HG02798 (cell line): ENCODE results near the gene SHC3.

Experiments used
- ATAC-seq: cut with Tn5 transposase; IDR thresholded peaks from one replicate; pipeline ENCODE4 v1.9.1; 2021; ENCODE audit warnings: mild to moderate bottlenecking; ENCODE audit not compliant: unreplicated experiment, poor library complexity

The SHC3 gene

GRCh38 chr9:88973281-88974045, 205.2 kb downstream of the SHC3 start:
- no peak for ATAC-seq

DNA sequence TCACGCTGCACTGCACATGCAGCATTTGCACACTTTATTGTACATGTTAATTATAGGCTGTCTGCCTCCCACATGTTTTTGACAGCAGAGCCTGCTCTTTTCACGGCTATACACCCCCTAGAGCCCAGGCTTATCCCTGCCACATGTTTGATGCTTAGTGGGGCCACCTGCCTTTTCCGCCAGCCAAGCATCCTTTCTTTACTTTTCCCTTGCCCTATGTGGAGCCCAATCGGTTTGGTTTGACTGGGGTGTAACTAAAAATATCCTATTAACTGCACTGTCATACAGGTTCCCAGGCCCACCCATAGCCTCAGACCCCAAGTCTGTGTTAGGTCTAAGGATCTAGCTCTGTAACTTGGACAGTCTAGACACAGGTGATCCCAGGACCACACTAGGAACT, 206.2 kb downstream of the SHC3 start:
- ATAC-seq, result no peak

DNA sequence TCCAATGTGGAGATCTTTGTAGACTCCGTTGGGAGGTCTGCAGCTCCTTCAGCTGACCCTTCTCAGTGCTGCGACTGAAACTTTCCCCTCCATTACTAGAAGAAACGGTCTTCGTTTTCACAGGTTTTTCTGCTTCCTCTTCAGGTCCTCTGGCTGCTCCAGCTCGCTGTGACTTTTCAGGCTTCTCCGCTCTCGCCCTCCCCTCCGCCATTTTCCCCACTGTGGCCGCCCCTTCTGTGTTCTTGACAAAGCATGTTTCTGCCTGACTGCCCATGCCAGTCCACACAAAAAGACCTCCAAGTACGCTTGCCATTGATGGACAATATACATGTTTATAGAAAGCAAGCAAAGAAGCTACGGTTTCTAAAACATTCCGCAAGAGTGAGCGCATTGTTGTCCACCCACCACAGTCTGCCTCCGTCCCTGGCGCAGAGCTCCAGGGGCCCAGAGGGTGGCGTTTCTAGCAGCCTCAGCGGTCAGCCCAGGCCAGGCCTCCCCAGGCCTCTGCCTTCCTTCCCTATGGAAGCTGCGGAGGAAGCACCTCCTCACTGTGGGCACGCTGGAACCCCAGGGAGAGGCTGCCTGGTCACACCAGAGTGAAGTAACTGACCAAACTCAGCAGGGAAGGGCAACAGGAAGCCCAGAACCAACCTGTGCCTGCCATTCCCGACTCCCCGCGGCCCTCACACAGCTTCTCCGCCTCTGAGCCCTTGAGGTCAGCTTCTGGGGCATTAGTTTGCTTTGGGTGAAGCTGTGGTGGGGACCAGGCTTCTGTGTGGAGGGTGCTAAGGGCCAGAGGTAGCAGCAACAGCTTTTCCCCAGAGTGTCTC, 207.3 kb downstream of the SHC3 start:
- ATAC-seq, result no peak

- ATAC-seq, result no peak
These were observed 208.8 kb downstream of the SHC3 start for GRCh38 chr9:88969646-88970373.

DNA sequence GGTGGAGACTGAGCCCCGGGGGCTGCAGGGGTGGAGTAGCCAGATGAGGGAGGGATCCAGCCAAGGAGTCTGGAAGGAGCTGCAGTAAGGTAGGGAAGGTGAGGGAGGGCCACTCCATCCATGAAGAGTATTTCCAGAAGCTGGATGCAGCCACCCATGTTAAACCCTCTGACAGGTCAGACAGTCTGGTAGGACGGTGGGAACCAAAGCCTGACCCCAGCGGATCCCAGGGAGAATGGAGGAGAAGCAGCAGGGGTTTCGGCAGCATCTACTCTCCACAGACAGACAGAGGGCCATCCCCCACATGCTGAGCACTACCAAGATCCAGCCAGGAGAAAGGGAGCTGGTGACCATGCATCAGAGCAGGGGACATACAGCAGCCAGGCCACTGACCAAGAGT, 209.8 kb downstream of the SHC3 start:
- ATAC-seq, result no peak

DNA sequence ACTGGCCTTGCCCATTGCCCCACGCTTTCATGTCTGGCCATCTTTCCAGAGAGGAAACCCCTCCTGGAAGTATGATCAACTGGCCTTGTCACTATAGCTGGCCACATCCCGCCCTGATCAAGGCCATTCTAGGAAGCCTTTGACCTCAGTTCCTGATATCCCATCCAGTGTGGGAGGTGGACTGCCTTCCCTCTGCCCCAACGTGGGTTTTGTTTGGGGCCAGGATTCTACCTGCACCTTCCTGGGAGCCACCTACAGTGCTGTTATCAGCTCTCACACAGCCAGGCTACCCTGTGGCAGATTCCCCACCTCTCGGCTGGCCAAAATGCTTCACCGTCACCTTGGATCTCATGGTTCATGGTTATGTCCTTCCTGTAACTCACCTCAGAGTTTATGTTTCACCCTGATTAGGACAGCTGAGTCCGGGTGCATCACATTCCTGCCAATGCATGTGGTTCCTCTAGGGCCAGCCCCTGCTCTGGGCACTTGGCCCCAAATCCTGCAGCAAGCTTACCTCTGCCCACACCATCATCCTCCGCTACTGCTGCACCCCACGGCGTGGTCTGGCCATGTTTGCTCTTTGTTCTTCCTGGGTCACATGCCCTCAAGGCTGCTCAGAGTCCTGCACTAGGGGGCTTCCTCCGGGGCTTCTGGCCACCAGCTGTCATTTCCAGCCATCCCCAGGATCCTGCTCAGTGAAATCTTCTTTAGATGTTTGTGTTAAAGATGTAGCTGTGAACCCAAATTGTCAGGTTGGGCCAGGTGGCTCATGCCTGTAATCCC, 211.5 kb downstream of the SHC3 start:
- ATAC-seq, result no peak

GRCh38 chr9:88965473-88965872, 213.1 kb downstream of the SHC3 start:
- ATAC-seq, result no peak

GRCh38 chr9:88960632-88961031, 218.0 kb downstream of the SHC3 start:
- no peak for ATAC-seq

GRCh38 chr9:88959727-88960469, 218.7 kb downstream of the SHC3 start:
- no peak for ATAC-seq

GRCh38 chr9:88957526-88957925, 221.1 kb downstream of the SHC3 start:
- ATAC-seq, result no peak
